ENCODE data around the gene FBXL16. TPM values are rescaled to one million over a fixed set of nuclear protein-coding genes. Genes with fewer than 3 reads are reported as not detected.

FBXL16 gene
- total and polyA plus RNA-seq, 8 donors = 0.60 to 17.7 (median 2.3) TPM

- ATAC-seq (no peak), FAIRE-seq (no peak), DNase-seq (no peak)
- Histone ChIP-seq H3K4me1 (peaks cover 25 to 35% (median 33%) of the 10 kb centered on the region in 3 donors), H3K9me3 (no peaks in the 10 kb centered on the region), H3K27me3 (no peaks in the 10 kb centered on the region), H3K27ac (peak overlapping the region in 2 of 4 donors; percentile 18 to 91), H3K36me3 (no peaks in the 10 kb centered on the region), H3K4me3 (no peak overlapping the region)
- intact Hi-C loops (cut with DNase I) = no loop called here
- no peak for TF ChIP-seq CTCF (IDR thresholded peaks at IDR 0.05)
- 79 to 85% methylated on average over 19 to 22 of the region's 22 CpGs for WGBS, 2 donors
Observed at GRCh38 chr16:646679-647172, 58.9 kb downstream of the FBXL16 start.

GRCh38 chr16:645852-646678, 59.5 kb downstream of the FBXL16 start:
- ATAC-seq (no peak), DNase-seq (no peak), FAIRE-seq (no peak)
- intact Hi-C loops (cut with DNase I) = no loop called here
- Histone ChIP-seq H3K4me1 (peaks cover 25 to 35% (median 33%) of the 10 kb centered on the region in 3 donors), H3K27ac (peak overlapping the region in 1 of 4 donors; percentile 18), H3K36me3 (no peaks in the 10 kb centered on the region), H3K27me3 (no peaks in the 10 kb centered on the region), H3K9me3 (no peaks in the 10 kb centered on the region), H3K4me3 (no peak overlapping the region)
- 73 to 76% methylated on average over 27 to 32 of the region's 32 CpGs for WGBS, 2 donors
- TF ChIP-seq CTCF (IDR thresholded peaks at IDR 0.05) = no peak

- TF ChIP-seq CTCF (IDR thresholded peaks at IDR 0.05) = no peak
- Histone ChIP-seq H3K4me1 (peaks cover 25 to 33% (median 29%) of the 10 kb centered on the region in 3 donors), H3K36me3 (no peaks in the 10 kb centered on the region), H3K27me3 (no peaks in the 10 kb centered on the region), H3K9me3 (no peaks in the 10 kb centered on the region), H3K27ac (no peak overlapping the region), H3K4me3 (no peak overlapping the region)
- whole genome bisulfite sequencing, 2 donors = 89% methylated on average over 12 of the region's 12 CpGs
- FAIRE-seq (no peak), ATAC-seq (no peak), DNase-seq (no peak)
- intact Hi-C loops (cut with DNase I) = no loop called here
Observed at GRCh38 chr16:644556-644955, 61.0 kb downstream of the FBXL16 start.

DNA sequence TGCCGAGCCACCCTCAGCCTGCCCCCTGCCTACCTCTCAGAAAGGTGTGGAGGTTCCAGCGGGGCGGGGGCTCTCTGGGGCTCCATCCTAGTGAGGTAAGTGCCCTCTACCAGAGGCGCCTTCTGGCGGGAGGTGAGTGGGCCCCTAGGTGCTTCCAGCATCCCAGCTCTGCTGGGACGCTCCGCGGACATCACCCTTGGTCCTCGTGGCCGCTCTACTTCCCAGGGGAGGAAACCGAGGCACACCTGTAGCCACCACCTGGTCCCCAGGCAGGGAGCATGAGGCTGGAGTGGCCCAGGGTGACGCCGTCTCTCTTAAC, 62.6 kb downstream of the FBXL16 start:
- ATAC-seq = no peak
- no peak for FAIRE-seq
- Histone ChIP-seq H3K4me3 (peak overlapping the region; percentile 79 to 94 (median 81)), H3K27ac (peak overlapping the region; percentile 84 to 88 (median 86)), H3K4me1 (peaks cover 23 to 26% (median 23%) of the 10 kb centered on the region in 3 donors), H3K36me3 (no peaks in the 10 kb centered on the region), H3K27me3 (no peaks in the 10 kb centered on the region), H3K9me3 (no peaks in the 10 kb centered on the region)
- WGBS, 2 donors = 62 to 68% methylated on average over 13 of the region's 13 CpGs
- TF ChIP-seq CTCF (IDR thresholded peaks at IDR 0.05) = no peak
- no peak for DNase-seq
- intact Hi-C loops (cut with DNase I) = no loop called here

Other genes with a start within 250 kb of the FBXL16 start
- 10 to 100 TPM; 25.4 to 53.6 (median 37.2) TPM for gene CAPN15, start 178.1 kb downstream of the FBXL16 start, total RNA-seq
- gene CAPN15, start 178.1 kb downstream of the FBXL16 start, polyA plus RNA-seq = 10 to 100 TPM; 48.3 to 75.7 TPM
- 1 to 10 TPM in 1 of 6 donors, under 1 TPM in 5; 0.09 to 1.0 (median 0.70) TPM for gene PRR35, start 145.4 kb downstream of the FBXL16 start, total RNA-seq
- under 1 TPM; 0.38 to 0.72 TPM for gene PRR35, start 145.4 kb downstream of the FBXL16 start, polyA plus RNA-seq
- under 1 TPM in 4 of 6 donors, not detected in 2; 0.08 to 0.28 (median 0.14) TPM for gene NHLRC4, start 138.8 kb downstream of the FBXL16 start, total RNA-seq
- under 1 TPM; 0.05 to 0.27 TPM for gene NHLRC4, start 138.8 kb downstream of the FBXL16 start, polyA plus RNA-seq
- 10 to 100 TPM; 29.7 to 48.4 (median 40.0) TPM for gene PIGQ, start 135.8 kb downstream of the FBXL16 start, total RNA-seq
- gene PIGQ, start 135.8 kb downstream of the FBXL16 start, polyA plus RNA-seq = 100 to 1,000 TPM in 1 of 2 donors, 10 to 100 TPM in 1; 79.5 to 165 TPM
- 10 to 100 TPM; 19.4 to 42.4 (median 30.6) TPM for gene RAB40C, start 115.7 kb downstream of the FBXL16 start, total RNA-seq
- 10 to 100 TPM; 47.0 to 71.4 TPM for gene RAB40C, start 115.7 kb downstream of the FBXL16 start, polyA plus RNA-seq
- gene WFIKKN1, start 74.8 kb downstream of the FBXL16 start, total RNA-seq = 1 to 10 TPM in 3 of 6 donors, under 1 TPM in 3; 0.75 to 2.0 (median 1.2) TPM
- 10 to 100 TPM in 1 of 2 donors, 1 to 10 TPM in 1; 2.6 to 13.8 TPM for gene WFIKKN1, start 74.8 kb downstream of the FBXL16 start, polyA plus RNA-seq
- gene METTL26, start 69.5 kb downstream of the FBXL16 start, total RNA-seq = 10 to 100 TPM; 18.8 to 32.3 (median 24.4) TPM
- gene METTL26, start 69.5 kb downstream of the FBXL16 start, polyA plus RNA-seq = 100 to 1,000 TPM in 1 of 2 donors, 10 to 100 TPM in 1; 87.6 to 130 TPM
- 10 to 100 TPM; 19.0 to 33.9 (median 21.9) TPM for gene MCRIP2, start 64.0 kb downstream of the FBXL16 start, total RNA-seq
- 10 to 100 TPM; 65.1 to 89.3 TPM for gene MCRIP2, start 64.0 kb downstream of the FBXL16 start, polyA plus RNA-seq
- 10 to 100 TPM; 14.7 to 23.4 (median 19.3) TPM for gene WDR90, start 56.4 kb downstream of the FBXL16 start, total RNA-seq
- 10 to 100 TPM; 85.5 to 91.3 TPM for gene WDR90, start 56.4 kb downstream of the FBXL16 start, polyA plus RNA-seq
- 10 to 100 TPM; 33.5 to 66.2 (median 45.6) TPM for gene RHOT2, start 37.7 kb downstream of the FBXL16 start, total RNA-seq
- 100 to 1,000 TPM; 260 to 265 TPM for gene RHOT2, start 37.7 kb downstream of the FBXL16 start, polyA plus RNA-seq
- gene RHBDL1, start 30.1 kb downstream of the FBXL16 start, total RNA-seq = 1 to 10 TPM in 1 of 6 donors, under 1 TPM in 5; 0.28 to 1.0 (median 0.84) TPM
- 1 to 10 TPM; 2.3 to 5.1 TPM for gene RHBDL1, start 30.1 kb downstream of the FBXL16 start, polyA plus RNA-seq
- 10 to 100 TPM; 40.1 to 66.1 (median 56.0) TPM for gene STUB1, start 25.4 kb downstream of the FBXL16 start, total RNA-seq
- gene STUB1, start 25.4 kb downstream of the FBXL16 start, polyA plus RNA-seq = 100 to 1,000 TPM in 1 of 2 donors, 10 to 100 TPM in 1; 89.5 to 130 TPM
- 10 to 100 TPM; 25.0 to 40.3 (median 30.9) TPM for gene JMJD8, start 21.5 kb downstream of the FBXL16 start, total RNA-seq
- gene JMJD8, start 21.5 kb downstream of the FBXL16 start, polyA plus RNA-seq = 10 to 100 TPM; 47.4 to 50.2 TPM
- 1 to 10 TPM; 3.5 to 7.5 (median 5.2) TPM for gene WDR24, start 15.4 kb downstream of the FBXL16 start, total RNA-seq
- 1 to 10 TPM; 7.9 to 8.7 TPM for gene WDR24, start 15.4 kb downstream of the FBXL16 start, polyA plus RNA-seq
- gene METRN, start 9.3 kb upstream of the FBXL16 start, total RNA-seq = 10 to 100 TPM; 27.6 to 44.9 (median 37.7) TPM
- gene METRN, start 9.3 kb upstream of the FBXL16 start, polyA plus RNA-seq = 10 to 100 TPM; 74.2 to 82.0 TPM
- gene ANTKMT, start 15.3 kb upstream of the FBXL16 start, total RNA-seq = 10 to 100 TPM; 12.2 to 25.5 (median 20.1) TPM
- gene ANTKMT, start 15.3 kb upstream of the FBXL16 start, polyA plus RNA-seq = 10 to 100 TPM; 35.2 to 41.7 TPM
- gene CCDC78, start 20.6 kb upstream of the FBXL16 start, total RNA-seq = under 1 TPM; 0.16 to 0.95 (median 0.25) TPM
- 1 to 10 TPM; 2.1 to 7.7 TPM for gene CCDC78, start 20.6 kb upstream of the FBXL16 start, polyA plus RNA-seq
- 1 to 10 TPM in 4 of 6 donors, under 1 TPM in 2; 0.47 to 4.6 (median 1.1) TPM for gene HAGHL, start 21.3 kb upstream of the FBXL16 start, total RNA-seq
- 10 to 100 TPM in 1 of 2 donors, 1 to 10 TPM in 1; 6.4 to 17.5 TPM for gene HAGHL, start 21.3 kb upstream of the FBXL16 start, polyA plus RNA-seq
- 10 to 100 TPM; 11.1 to 25.4 (median 14.1) TPM for gene CIAO3, start 35.2 kb upstream of the FBXL16 start, total RNA-seq
- gene CIAO3, start 35.2 kb upstream of the FBXL16 start, polyA plus RNA-seq = 10 to 100 TPM; 40.2 to 72.9 TPM
- gene MSLN, start 54.9 kb upstream of the FBXL16 start, total RNA-seq = 1 to 10 TPM in 2 of 6 donors, under 1 TPM in 3, not detected in 1; 0.35 to 2.4 (median 0.90) TPM
- 1 to 10 TPM in 1 of 2 donors, under 1 TPM in 1; 0.96 to 4.6 TPM for gene MSLN, start 54.9 kb upstream of the FBXL16 start, polyA plus RNA-seq
- 10 to 100 TPM in 2 of 6 donors, 1 to 10 TPM in 4; 6.2 to 11.1 (median 8.6) TPM for gene RPUSD1, start 82.6 kb upstream of the FBXL16 start, total RNA-seq
- gene RPUSD1, start 82.6 kb upstream of the FBXL16 start, polyA plus RNA-seq = 10 to 100 TPM; 17.7 to 21.1 TPM
- 10 to 100 TPM in 1 of 6 donors, 1 to 10 TPM in 5; 5.4 to 11.0 (median 6.5) TPM for gene CHTF18, start 82.8 kb upstream of the FBXL16 start, total RNA-seq
- gene CHTF18, start 82.8 kb upstream of the FBXL16 start, polyA plus RNA-seq = 10 to 100 TPM; 30.4 to 61.6 TPM
- gene GNG13, start 94.9 kb upstream of the FBXL16 start, total RNA-seq = not detected
- gene GNG13, start 94.9 kb upstream of the FBXL16 start, polyA plus RNA-seq = not detected